GM23338 (cell line): ENCODE data around the gene AP1S2. TPM values are rescaled to one million over a fixed set of nuclear protein-coding genes. Genes with fewer than 3 reads are reported as not detected.

Experiments
- ATAC-seq: fragments of 200-7000 bp; cut with Tn5 transposase; 3 replicates; pipeline ENCODE4 v1.9.1; 2020
- DNase-seq: peaks from one replicate; pipeline ENCODE4 v3.0.0-alpha.2; 2015; ENCODE audit warnings: low spot score
- H2AFZ ChIP-seq: fragments of 200-600 bp; sonication (generic); 2 replicates; pipeline ENCODE4 v1.8.0; 2016; ENCODE audit warnings: antibody characterized with exemption, mild to moderate bottlenecking, moderate library complexity
- H3F3A ChIP-seq: fragments of 200-600 bp; sonication (generic); replicated peaks from 2 replicates; pipeline ENCODE4 v1.8.0; 2017; ENCODE audit warnings: antibody characterized with exemption, mixed run types, low read depth
- H3K27ac ChIP-seq: fragments of 200-600 bp; sonication (generic); 2 replicates; pipeline ENCODE4 v1.6.1; 2016; ENCODE audit warnings: low read depth
- H3K27me3 ChIP-seq: fragments of 200-600 bp; sonication (generic); 2 replicates; pipeline ENCODE4 v1.8.0; 2016; ENCODE audit warnings: mild to moderate bottlenecking, mixed run types, moderate library complexity; ENCODE audit not compliant: insufficient read depth
- H3K36me3 ChIP-seq: fragments of 200-600 bp; sonication (generic); 2 replicates; pipeline ENCODE4 v1.8.0; 2016; ENCODE audit warnings: mild to moderate bottlenecking; ENCODE audit not compliant: insufficient read depth
- H3K4me1 ChIP-seq: fragments of 200-600 bp; sonication (generic); 2 replicates; pipeline ENCODE4 v1.8.0; 2016; ENCODE audit warnings: mild to moderate bottlenecking, moderate library complexity; ENCODE audit not compliant: insufficient read depth
- H3K4me2 ChIP-seq: fragments of 200-600 bp; sonication (generic); 2 replicates; pipeline ENCODE4 v1.7.1; 2017; ENCODE audit warnings: mixed run types
- H3K4me3 ChIP-seq: fragments of 200-600 bp; sonication (generic); 2 replicates; pipeline ENCODE4 v1.6.1; 2016; ENCODE audit warnings: mixed run types
- H3K79me2 ChIP-seq: fragments of 200-600 bp; sonication (generic); replicated peaks from 2 replicates; pipeline ENCODE4 v1.8.0; 2017; ENCODE audit warnings: mild to moderate bottlenecking; ENCODE audit not compliant: insufficient read depth
- H3K9me2 ChIP-seq: fragments of 200-600 bp; sonication (generic); 2 replicates; pipeline ENCODE4 v1.8.0; 2017; ENCODE audit not compliant: insufficient read depth
- H4K20me1 ChIP-seq: fragments of 200-600 bp; sonication (generic); replicated peaks from 2 replicates; pipeline ENCODE4 v1.8.0; 2017; ENCODE audit warnings: mild to moderate bottlenecking; ENCODE audit not compliant: insufficient read depth
- H3K27ac Mint-ChIP-seq: 2 replicates; pipeline ENCODE4 v1.8.0; 2020; ENCODE audit warnings: inconsistent platforms, mild to moderate bottlenecking, moderate library complexity, mixed read lengths
- H3K27me3 Mint-ChIP-seq: 3 replicates; pipeline ENCODE4 v1.8.0; 2022; ENCODE audit warnings: low read depth, mild to moderate bottlenecking, moderate library complexity, mixed read lengths, inconsistent platforms; ENCODE audit not compliant: insufficient read depth, poor library complexity
- H3K36me3 Mint-ChIP-seq: 3 replicates; pipeline ENCODE4 v1.8.0; 2021; ENCODE audit warnings: low read depth, mild to moderate bottlenecking, inconsistent platforms, moderate library complexity, mixed read lengths
- H3K4me1 Mint-ChIP-seq: 3 replicates; pipeline ENCODE4 v1.8.0; 2020; ENCODE audit warnings: mild to moderate bottlenecking, inconsistent platforms, mixed read lengths
- H3K4me3 Mint-ChIP-seq: 3 replicates; pipeline ENCODE4 v1.8.0; 2021; ENCODE audit warnings: moderate library complexity, mild to moderate bottlenecking, inconsistent platforms, mixed read lengths
- H3K9me3 Mint-ChIP-seq: 3 replicates; pipeline ENCODE4 v1.8.0; 2020; ENCODE audit warnings: moderate library complexity, mild to moderate bottlenecking, inconsistent platforms, mixed read lengths
- CTCF ChIP-seq, 2 experiments: fragments of 200-600 bp in 1 of 2; sonication (generic) in 1 of 2; conservative IDR thresholded peaks; 2 replicates each; pipeline versions ENCODE4 v1.5.1 to v1.6.1; 2016 to 2017; ENCODE audit warnings: antibody characterized with exemption in 2 of 2, low read depth in 2 of 2, mild to moderate bottlenecking in 2 of 2, moderate library complexity in 1 of 2
- JUNB ChIP-seq: IDR thresholded peaks from one replicate; pipeline ENCODE4 v1.6.1; 2016; ENCODE audit warnings: antibody characterized with exemption; ENCODE audit not compliant: unreplicated experiment
- NANOG ChIP-seq: IDR thresholded peaks from 2 replicates; pipeline ENCODE4 v1.6.1; 2016; ENCODE audit warnings: antibody characterized with exemption, borderline replicate concordance
- POLR2AphosphoS5 ChIP-seq: IDR thresholded peaks from 2 replicates; pipeline ENCODE4 v1.6.1; 2016; ENCODE audit warnings: antibody characterized with exemption, low read depth
- STAT1 ChIP-seq: IDR thresholded peaks from one replicate; pipeline ENCODE4 v1.6.1; 2016; ENCODE audit warnings: antibody characterized with exemption; ENCODE audit not compliant: unreplicated experiment
- ZNF114 ChIP-seq: fragments of 250-450 bp; sonication (Bioruptor Pico); IDR thresholded peaks from 2 replicates; pipeline ENCODE4 v1.5.0; 2020; ENCODE audit warnings: mild to moderate bottlenecking, moderate library complexity
- ZNF331 ChIP-seq: fragments of 250-450 bp; sonication (Bioruptor Pico); IDR thresholded peaks from 2 replicates; pipeline ENCODE4 v1.5.0; 2020; ENCODE audit warnings: low read depth, mild to moderate bottlenecking, moderate library complexity
- ZNF462 ChIP-seq: fragments of 250-450 bp; sonication (Bioruptor Pico); IDR thresholded peaks from 2 replicates; pipeline ENCODE4 v1.5.0; 2020; ENCODE audit warnings: mild to moderate bottlenecking, moderate library complexity
- polyA plus RNA-seq: library from polyadenylated mRNA; unstranded; fragments of >200 nt; fragmentation: Nextera tagmentation; extraction: Ambion mirVana; gene quantifications from 2 replicates; pipeline ENCODE4 v1.2.1, GENCODE V29; 2016
- total RNA-seq: library from RNA; depleted of rRNA; stranded (reverse); fragments of >200 nt; shearing (Covaris generic); gene quantifications from 2 replicates; pipeline ENCODE4 v1.2.3, GENCODE V29; 2014

The AP1S2 gene
- total and polyA plus RNA-seq, 2 experiments from 2014 or later: 160 to 251 TPM

GRCh38 chrX:15814771-15815365 is 39.7 kb downstream of the AP1S2 start:
- Mint-ChIP-seq H3K4me1 (peaks cover 23% of the 10 kb centered on the region; the same call in 2 of the 3 replicates), H3K4me3 (no peak overlapping the region), H3K27me3 (no peaks in the 10 kb centered on the region), H3K27ac (no peak overlapping the region), H3K9me3 (no peaks in the 10 kb centered on the region), H3K36me3 (peaks cover 63% of the 10 kb centered on the region)
- no peak for DNase-seq
- H3K27ac ChIP-seq: 0 out of 2 replicates have a peak overlapping the region, but pooled peaks have one; percentile 87
- H3K27me3 ChIP-seq: no peaks in the 10 kb centered on the region
- no peak overlapping the region for H3K4me3 ChIP-seq
- peaks cover 12% of the 10 kb centered on the region for H3K4me1 ChIP-seq
- no peaks in the 10 kb centered on the region for H3K9me2 ChIP-seq
- H3F3A ChIP-seq: no peaks in the 10 kb centered on the region
- H3K4me2 ChIP-seq: no peak overlapping the region
- H2AFZ ChIP-seq: no peak overlapping the region
- no peaks in the 10 kb centered on the region for H4K20me1 ChIP-seq
- no peak for TF ChIP-seq ZNF114 (CRISPR knock-in tag)
- TF ChIP-seq ZNF462 (CRISPR knock-in tag): no peak
- no peak for TF ChIP-seq NANOG
- TF ChIP-seq CTCF (conservative IDR thresholded peaks at IDR 0.05; ENCODE audit: low read depth in 2 of 2): no peak
- no peak for TF ChIP-seq JUNB
- no peak for TF ChIP-seq ZNF331 (CRISPR knock-in tag)
- no peak for TF ChIP-seq POLR2AphosphoS5
- TF ChIP-seq STAT1: no peak
- H3K36me3 ChIP-seq: peaks cover 7% of the 10 kb centered on the region; the same call in 1 of the 2 replicates
- H3K79me2 ChIP-seq: no peaks in the 10 kb centered on the region
- ATAC-seq: no peak
